NT2/D1 (cell line): ENCODE data around the gene CROCC.
"Not testable (repeated sequence)": the region's sequence is repeated elsewhere in the genome, so short reads cannot be mapped to it uniquely, and the experiment has no call there.

Source experiments
- SUZ12 ChIP-seq: IDR thresholded peaks from 2 replicates; pipeline ENCODE4 v1.6.1; 2011; ENCODE audit not compliant: insufficient read length, insufficient read depth; ENCODE audit errors: extremely low read depth
- YY1 ChIP-seq: IDR thresholded peaks from 2 replicates; pipeline ENCODE4 v1.6.1; 2011; ENCODE audit not compliant: insufficient read length, insufficient read depth

DNA sequence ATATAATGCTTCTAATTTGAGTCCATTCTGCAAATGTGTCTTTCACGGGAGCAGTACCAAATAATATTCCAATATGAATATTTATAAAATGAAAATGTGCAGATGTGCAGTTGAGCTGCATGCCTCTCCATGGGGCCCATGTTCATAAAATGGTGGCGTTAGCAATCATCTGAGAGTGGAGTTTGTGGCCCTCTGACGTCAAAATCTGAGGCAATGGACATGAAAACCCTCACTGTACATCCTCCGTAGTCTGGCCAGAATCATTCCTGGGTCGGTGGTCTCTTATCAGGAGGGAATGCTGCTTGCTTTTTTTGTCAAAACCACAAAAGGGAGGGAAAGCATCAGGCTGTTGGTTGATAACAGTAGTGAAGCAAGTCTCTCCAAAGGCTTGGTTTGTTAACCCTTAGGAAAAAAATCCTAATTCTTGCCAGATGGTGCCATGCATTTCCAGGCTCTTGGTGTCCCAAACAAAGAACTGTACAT is 31.2 kb upstream of the CROCC start:
- not testable (repeated sequence) for TF ChIP-seq YY1, SUZ12
